ENCODE data around the gene RIN3.
A peak's percentile ranks its signal among the peaks of the same experiment; 100 is the strongest.

Gene RIN3

DNA sequence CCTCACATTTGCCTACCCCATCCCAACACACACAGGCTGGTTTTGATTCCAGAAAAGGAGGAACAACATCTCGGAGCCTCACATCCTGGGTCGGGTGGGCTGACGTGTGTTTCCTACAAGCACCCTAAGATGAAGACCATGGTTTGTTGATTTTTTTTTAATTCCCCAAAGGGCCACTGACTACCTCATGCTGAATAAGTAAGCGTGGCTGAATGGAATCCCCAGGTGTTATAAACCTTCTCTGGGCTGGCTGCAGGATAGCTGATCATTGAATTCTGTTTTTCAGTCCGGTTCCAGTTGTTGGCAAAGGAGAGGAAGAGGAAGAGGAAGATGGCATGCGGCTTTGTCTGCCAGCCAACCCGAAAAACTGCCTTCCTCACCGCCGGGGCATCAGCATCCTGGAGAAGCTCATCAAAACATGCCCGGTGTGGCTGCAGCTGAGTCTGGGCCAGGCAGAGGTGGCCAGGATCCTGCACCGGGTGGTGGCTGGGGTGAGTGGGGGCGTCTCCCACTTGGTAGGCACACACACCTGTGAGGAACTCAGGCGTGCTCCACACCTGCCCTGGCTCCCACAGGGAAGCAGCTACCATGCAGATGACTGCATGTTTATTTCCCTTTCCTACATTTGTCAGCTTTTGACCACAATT, 42.0 kb downstream of the RIN3 start:
- no peak for DNase-seq (ENCODE audit: low spot score)
- H3K9me3 Mint-ChIP-seq = no peaks in the 10 kb centered on the region
- no peaks in the 10 kb centered on the region for H3K36me3 Mint-ChIP-seq (ENCODE audit: low read depth)
- H3K4me3 Mint-ChIP-seq = no peak overlapping the region
- peaks cover 64% of the 10 kb centered on the region for H3K27me3 Mint-ChIP-seq (ENCODE audit: low read depth)
- H3K27ac Mint-ChIP-seq = no peak overlapping the region
- peaks cover 51% of the 10 kb centered on the region for H3K4me1 Mint-ChIP-seq (ENCODE audit: low read depth)

DNA sequence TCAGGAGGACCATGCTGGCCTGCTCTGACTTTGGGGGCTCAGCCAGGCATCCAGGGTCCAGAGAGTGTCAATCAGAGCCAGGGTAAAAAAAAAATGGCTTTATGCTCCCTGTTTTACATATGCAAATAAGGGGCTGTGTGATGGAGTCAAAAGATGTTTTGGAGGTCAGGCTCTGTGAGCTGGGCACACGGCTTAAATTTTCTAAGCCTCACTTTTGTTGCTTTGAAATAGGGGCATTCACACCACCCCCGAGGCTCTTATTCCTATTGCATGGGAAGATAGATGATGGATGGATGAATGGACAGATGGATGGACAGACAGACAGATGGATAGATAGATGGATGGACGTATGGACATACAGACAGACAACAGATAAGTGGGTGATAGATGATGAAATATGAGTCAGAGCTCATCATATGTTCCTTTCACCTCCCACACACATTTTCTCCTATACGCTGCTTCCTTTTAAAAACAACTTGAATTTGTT, 42.7 kb downstream of the RIN3 start:
- Mint-ChIP-seq H3K27ac (no peak overlapping the region), H3K9me3 (no peaks in the 10 kb centered on the region), H3K4me3 (no peak overlapping the region), H3K4me1 (ENCODE audit: low read depth) (peaks cover 46% of the 10 kb centered on the region), H3K36me3 (ENCODE audit: low read depth) (no peaks in the 10 kb centered on the region), H3K27me3 (ENCODE audit: low read depth) (peaks cover 57% of the 10 kb centered on the region)
- DNase-seq (ENCODE audit: low spot score) = no peak

GRCh38 chr14:92556863-92557543, 43.4 kb downstream of the RIN3 start:
- no peaks in the 10 kb centered on the region for H3K9me3 Mint-ChIP-seq
- no peak for DNase-seq (ENCODE audit: low spot score)
- no peak overlapping the region for H3K4me3 Mint-ChIP-seq
- peaks cover 52% of the 10 kb centered on the region for H3K27me3 Mint-ChIP-seq (ENCODE audit: low read depth)
- no peak overlapping the region for H3K27ac Mint-ChIP-seq
- H3K4me1 Mint-ChIP-seq (ENCODE audit: low read depth) = peaks cover 45% of the 10 kb centered on the region
- no peaks in the 10 kb centered on the region for H3K36me3 Mint-ChIP-seq (ENCODE audit: low read depth)

DNA sequence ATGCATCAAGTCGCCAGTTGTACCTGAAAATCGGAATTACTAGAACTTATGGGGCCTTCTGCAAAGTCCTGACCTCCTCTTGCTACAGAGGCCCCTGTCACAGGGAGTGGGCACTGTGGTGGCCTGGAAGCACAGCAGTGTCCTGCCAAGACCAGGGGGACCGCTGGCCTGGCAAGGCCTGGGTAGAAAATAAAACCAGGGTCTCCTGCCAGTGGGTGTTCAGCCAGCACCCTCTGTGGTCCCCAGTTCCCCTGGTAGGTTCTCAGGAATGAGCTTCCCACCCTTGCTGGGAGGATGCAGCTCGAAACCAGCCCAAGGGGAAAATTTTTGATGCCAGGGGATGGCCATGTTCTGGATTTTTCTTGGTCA, 43.9 kb downstream of the RIN3 start:
- Mint-ChIP-seq H3K36me3 (ENCODE audit: low read depth) (no peaks in the 10 kb centered on the region), H3K4me1 (ENCODE audit: low read depth) (peaks cover 48% of the 10 kb centered on the region), H3K27ac (no peak overlapping the region), H3K9me3 (no peaks in the 10 kb centered on the region), H3K4me3 (no peak overlapping the region), H3K27me3 (ENCODE audit: low read depth) (peaks cover 50% of the 10 kb centered on the region)
- DNase-seq (ENCODE audit: low spot score) = no peak

DNA sequence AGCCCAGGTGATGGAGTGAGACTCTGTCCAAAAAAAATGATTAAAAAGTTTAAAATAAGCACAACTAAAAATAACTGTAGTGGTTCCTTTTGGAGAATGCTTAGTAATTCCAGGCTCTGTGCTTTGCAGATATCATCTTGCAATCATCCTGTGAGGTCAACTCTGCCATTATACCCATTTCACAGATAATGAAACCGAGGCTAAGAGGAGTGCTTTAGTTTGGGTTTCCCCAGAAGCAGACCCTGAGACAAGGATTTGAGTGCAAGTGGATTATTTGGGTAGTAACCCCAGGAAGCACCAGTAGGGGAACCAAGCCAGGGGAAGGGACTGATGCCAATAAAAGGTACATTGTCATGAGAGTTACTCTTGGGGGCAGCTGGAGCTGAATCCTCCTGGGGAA, 44.7 kb downstream of the RIN3 start:
- peak overlapping the region; percentile 33 for H3K4me3 Mint-ChIP-seq
- H3K27me3 Mint-ChIP-seq (ENCODE audit: low read depth) = peaks cover 44% of the 10 kb centered on the region
- DNase-seq (ENCODE audit: low spot score) = peak; percentile 46
- peaks cover 53% of the 10 kb centered on the region for H3K4me1 Mint-ChIP-seq (ENCODE audit: low read depth)
- no peak overlapping the region for H3K27ac Mint-ChIP-seq
- no peaks in the 10 kb centered on the region for H3K9me3 Mint-ChIP-seq
- H3K36me3 Mint-ChIP-seq (ENCODE audit: low read depth) = no peaks in the 10 kb centered on the region

DNA sequence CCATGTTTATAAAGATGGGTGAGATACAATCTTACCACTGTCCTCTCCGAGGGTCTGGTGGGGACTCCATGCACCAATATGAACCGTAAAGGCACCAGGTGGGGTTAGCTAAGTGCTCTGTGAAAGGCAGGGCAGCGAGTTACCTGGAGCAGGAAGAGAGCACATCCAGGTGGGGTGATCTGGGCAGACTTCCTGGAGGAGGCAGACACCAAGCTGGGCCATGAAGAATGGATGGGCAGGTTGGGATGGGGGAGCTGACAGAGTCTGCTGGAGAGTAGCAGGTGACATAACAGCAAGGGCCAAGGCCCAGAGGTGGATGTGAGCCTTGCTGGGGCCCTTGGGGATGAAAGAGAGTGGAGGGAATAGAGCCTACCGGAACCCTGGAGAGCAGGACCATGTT, 45.9 kb downstream of the RIN3 start:
- no peak for DNase-seq (ENCODE audit: low spot score)
- Mint-ChIP-seq H3K4me3 (no peak overlapping the region), H3K4me1 (ENCODE audit: low read depth) (peaks cover 64% of the 10 kb centered on the region), H3K9me3 (no peaks in the 10 kb centered on the region), H3K36me3 (ENCODE audit: low read depth) (no peaks in the 10 kb centered on the region), H3K27me3 (ENCODE audit: low read depth) (peaks cover 46% of the 10 kb centered on the region), H3K27ac (peak overlapping the region; percentile 17)

DNA sequence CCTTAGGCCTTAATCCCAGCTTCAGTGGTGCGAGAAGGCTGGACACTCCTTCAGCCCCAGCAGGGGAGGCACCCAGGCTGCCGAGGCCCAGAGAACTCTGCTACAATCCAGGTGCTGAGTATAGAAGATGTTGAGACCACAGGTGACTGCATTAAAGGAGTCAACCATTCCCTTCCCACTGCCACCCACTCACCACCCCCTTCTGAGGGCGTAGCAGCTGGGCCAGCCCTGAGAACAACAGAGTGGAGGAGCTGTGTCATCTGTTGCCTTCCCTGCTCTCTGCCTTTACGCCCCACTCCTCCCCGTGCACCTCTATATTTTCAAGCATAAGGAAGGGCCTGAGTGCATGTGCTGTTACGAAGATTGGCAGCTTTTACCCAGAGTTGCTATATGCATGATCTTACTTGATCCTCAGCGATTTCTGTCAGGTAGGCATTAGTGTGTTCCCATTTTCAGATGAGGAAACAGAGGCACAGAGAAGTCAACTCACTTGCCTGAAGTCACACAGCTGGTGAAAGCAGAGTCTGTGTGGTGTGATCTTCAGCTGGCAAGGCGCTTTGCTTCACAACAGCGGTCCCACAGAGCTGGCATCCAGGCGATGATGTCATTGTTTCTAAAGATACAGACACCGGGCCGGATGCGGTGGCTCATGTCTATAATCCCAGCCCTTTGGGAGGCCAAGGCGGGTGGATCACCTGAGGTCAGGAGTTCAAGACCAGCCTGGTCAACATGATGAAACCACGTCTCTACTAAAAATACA, 46.7 kb downstream of the RIN3 start:
- no peak overlapping the region for H3K4me3 Mint-ChIP-seq
- no peaks in the 10 kb centered on the region for H3K36me3 Mint-ChIP-seq (ENCODE audit: low read depth)
- H3K9me3 Mint-ChIP-seq = no peaks in the 10 kb centered on the region
- DNase-seq (ENCODE audit: low spot score) = peak; percentile 51
- peaks cover 66% of the 10 kb centered on the region for H3K4me1 Mint-ChIP-seq (ENCODE audit: low read depth)
- H3K27ac Mint-ChIP-seq = peak overlapping the region; percentile 43
- peaks cover 44% of the 10 kb centered on the region for H3K27me3 Mint-ChIP-seq (ENCODE audit: low read depth)

DNA sequence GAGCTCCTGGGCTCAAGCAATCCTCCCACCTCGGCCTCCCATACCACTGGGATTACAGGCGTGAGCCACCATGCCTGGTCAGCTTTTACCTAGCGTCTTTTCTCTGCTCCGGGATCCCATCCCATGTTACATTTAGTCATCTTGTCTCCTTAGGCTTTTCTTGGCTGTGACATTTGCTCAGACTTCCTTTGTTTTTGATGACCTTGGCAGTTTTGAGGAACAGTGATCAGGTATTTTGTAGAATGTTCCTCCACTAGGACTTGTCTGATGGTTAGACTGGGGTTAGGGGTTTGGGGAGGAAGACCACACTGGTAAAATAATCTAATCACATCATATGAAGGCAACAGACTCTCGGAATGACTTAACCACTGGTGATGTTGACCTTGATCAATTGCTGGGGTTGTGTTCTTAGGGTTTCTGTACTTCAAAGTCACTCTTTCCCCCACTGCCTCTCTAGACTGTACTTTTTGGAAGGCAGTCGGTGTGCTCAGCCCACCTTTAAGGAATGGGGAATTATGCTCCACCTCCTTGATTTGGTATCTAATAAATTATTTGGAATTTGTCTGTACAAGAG, 48.4 kb downstream of the RIN3 start:
- Mint-ChIP-seq H3K9me3 (peaks cover 8% of the 10 kb centered on the region), H3K27ac (no peak overlapping the region), H3K27me3 (ENCODE audit: low read depth) (peaks cover 35% of the 10 kb centered on the region), H3K36me3 (ENCODE audit: low read depth) (peaks cover 4% of the 10 kb centered on the region), H3K4me3 (no peak overlapping the region), H3K4me1 (ENCODE audit: low read depth) (peaks cover 54% of the 10 kb centered on the region)
- no peak for DNase-seq (ENCODE audit: low spot score)

GRCh38 chr14:92563359-92563758, 49.8 kb downstream of the RIN3 start:
- Mint-ChIP-seq H3K9me3 (peaks cover 18% of the 10 kb centered on the region), H3K4me3 (peak overlapping the region; percentile 40), H3K27me3 (ENCODE audit: low read depth) (peaks cover 42% of the 10 kb centered on the region), H3K36me3 (ENCODE audit: low read depth) (peaks cover 9% of the 10 kb centered on the region), H3K27ac (no peak overlapping the region), H3K4me1 (ENCODE audit: low read depth) (peaks cover 45% of the 10 kb centered on the region)
- DNase-seq (ENCODE audit: low spot score) = peak; percentile 50

DNA sequence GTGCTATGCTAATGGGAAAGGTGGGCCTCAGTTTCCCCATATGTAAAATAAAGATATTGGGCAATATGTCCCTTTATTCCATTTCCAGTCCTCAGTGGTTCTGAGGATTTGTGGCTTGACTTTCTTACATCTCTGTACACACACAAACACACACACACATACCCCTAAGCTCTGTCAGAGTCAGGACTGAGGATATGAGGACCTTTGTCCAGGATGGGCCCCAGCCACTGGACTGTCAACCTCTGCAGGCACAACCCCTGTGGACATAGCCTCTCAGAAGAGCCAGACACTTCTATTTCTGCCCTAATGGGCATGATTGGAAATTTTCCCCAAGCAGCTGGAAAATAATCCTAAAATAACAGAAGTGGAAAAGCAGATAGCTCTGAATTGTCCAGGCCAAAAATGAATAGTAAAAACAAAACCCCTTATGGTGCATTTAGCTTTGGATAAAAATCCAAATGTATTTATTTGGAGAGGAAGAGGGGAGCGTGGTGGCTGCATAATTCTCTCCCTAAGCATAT, 50.2 kb downstream of the RIN3 start:
- Mint-ChIP-seq H3K27me3 (ENCODE audit: low read depth) (peaks cover 39% of the 10 kb centered on the region), H3K9me3 (peaks cover 18% of the 10 kb centered on the region), H3K4me1 (ENCODE audit: low read depth) (peaks cover 43% of the 10 kb centered on the region), H3K4me3 (peak overlapping the region; percentile 40), H3K27ac (no peak overlapping the region), H3K36me3 (ENCODE audit: low read depth) (peaks cover 9% of the 10 kb centered on the region)
- no peak for DNase-seq (ENCODE audit: low spot score)

DNA sequence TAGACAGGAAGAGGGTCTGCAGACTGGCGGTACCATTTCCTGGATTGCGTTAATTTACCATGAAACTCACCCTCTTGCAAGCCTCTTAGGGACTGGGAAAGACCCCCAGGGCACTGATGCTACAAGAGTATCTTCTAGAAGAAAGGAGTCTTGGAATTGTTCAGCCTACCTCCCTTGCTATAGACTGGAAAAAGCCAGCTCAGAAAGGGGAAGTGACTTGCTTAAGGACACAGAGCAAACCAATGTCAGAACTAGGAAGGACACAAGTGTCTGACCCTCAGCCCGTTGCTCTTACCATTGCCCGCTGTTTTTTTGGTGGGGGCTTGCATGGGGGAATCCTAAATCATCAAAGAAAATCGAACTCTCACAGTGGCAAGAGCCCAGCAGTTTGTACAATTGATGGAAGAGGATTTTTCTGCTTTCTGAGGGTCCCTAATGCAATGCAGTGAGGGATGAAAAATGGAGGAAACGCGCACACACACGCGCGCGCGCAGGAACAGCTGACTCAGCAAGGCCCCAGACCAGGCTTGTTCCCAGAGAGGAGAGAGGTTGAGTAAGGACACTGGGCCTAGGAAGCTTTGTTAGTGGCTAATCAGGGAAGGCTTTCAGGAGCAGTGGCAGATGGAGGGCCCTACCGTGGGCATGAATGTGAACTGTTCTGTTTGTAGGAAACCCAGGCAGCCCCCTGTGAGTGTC, 50.9 kb downstream of the RIN3 start:
- Mint-ChIP-seq H3K4me1 (ENCODE audit: low read depth) (peaks cover 45% of the 10 kb centered on the region), H3K36me3 (ENCODE audit: low read depth) (peaks cover 10% of the 10 kb centered on the region), H3K4me3 (no peak overlapping the region), H3K27ac (no peak overlapping the region), H3K27me3 (ENCODE audit: low read depth) (peaks cover 39% of the 10 kb centered on the region), H3K9me3 (peaks cover 18% of the 10 kb centered on the region)
- DNase-seq (ENCODE audit: low spot score) = no peak

- peaks cover 43% of the 10 kb centered on the region for H3K4me1 Mint-ChIP-seq (ENCODE audit: low read depth)
- peaks cover 18% of the 10 kb centered on the region for H3K9me3 Mint-ChIP-seq
- no peak overlapping the region for H3K4me3 Mint-ChIP-seq
- H3K36me3 Mint-ChIP-seq (ENCODE audit: low read depth) = peaks cover 10% of the 10 kb centered on the region
- no peak for DNase-seq (ENCODE audit: low spot score)
- H3K27ac Mint-ChIP-seq = no peak overlapping the region
- H3K27me3 Mint-ChIP-seq (ENCODE audit: low read depth) = peaks cover 39% of the 10 kb centered on the region
Measured at GRCh38 chr14:92565040-92565717, 51.6 kb downstream of the RIN3 start.

DNA sequence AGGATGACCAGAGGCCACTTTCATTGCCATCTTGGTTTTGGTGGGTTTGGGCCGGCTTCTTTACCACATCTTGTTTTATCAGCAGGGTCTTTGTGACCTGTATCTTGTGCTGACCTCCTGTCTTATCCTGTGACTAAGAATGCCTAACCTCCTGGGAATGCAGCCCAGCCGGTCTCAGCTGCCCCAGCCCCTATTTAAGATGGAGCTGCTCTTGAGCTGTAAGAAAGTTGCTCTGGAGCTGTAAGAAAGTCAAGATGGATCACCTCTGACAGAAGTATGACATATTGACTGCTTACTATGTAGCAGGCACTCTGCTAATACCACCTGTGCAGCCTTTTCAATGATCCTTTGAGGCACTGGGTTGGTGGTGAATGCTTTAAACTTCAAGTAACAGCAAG, 52.1 kb downstream of the RIN3 start:
- Mint-ChIP-seq H3K36me3 (ENCODE audit: low read depth) (peaks cover 10% of the 10 kb centered on the region), H3K9me3 (peaks cover 18% of the 10 kb centered on the region), H3K27me3 (ENCODE audit: low read depth) (peaks cover 40% of the 10 kb centered on the region), H3K27ac (no peak overlapping the region), H3K4me1 (ENCODE audit: low read depth) (peaks cover 38% of the 10 kb centered on the region), H3K4me3 (no peak overlapping the region)
- no peak for DNase-seq (ENCODE audit: low spot score)

All from T-helper 2 cell treated with Interferon-gamma antibody and Interleukin-4, amounts not matched to agents 5 μg/mL and 100 μg/mL, for 36 hours (primary cell).